ENCODE measurements around the gene TUBA3D.
A peak's percentile ranks its signal among the peaks of the same experiment; 100 is the strongest.
"Not testable (repeated sequence)": the region's sequence is repeated elsewhere in the genome, so short reads cannot be mapped to it uniquely, and the experiment has no call there.

The TUBA3D gene

DNA sequence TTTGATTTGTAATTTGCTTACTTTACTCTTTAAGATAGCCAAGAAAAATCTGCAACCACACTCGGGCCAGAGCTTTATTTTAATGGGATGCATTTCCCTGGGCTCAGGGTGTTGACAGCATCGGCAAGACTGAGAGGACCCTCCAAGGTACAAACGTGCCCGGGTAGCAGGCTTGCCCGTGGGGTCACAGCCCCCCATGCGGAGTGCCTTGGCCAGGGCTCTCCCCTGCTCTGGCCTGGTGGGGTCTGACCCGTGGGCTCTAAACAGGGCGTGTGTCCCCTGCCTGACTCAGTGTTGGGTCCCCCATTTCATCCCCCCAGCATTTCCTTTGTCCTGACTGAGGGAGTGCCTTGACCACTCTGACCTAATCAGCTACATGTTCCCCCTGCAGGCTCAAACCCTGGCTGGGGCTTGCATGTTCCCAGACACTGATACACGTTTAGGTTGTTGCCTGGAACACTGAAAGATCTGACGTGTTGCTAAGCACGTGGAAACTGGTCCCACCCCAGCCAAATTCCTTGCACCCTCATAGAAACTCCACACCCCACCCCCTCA, 9.1 kb downstream of the TUBA3D start:
- not testable (repeated sequence) for DNase-seq

DNA sequence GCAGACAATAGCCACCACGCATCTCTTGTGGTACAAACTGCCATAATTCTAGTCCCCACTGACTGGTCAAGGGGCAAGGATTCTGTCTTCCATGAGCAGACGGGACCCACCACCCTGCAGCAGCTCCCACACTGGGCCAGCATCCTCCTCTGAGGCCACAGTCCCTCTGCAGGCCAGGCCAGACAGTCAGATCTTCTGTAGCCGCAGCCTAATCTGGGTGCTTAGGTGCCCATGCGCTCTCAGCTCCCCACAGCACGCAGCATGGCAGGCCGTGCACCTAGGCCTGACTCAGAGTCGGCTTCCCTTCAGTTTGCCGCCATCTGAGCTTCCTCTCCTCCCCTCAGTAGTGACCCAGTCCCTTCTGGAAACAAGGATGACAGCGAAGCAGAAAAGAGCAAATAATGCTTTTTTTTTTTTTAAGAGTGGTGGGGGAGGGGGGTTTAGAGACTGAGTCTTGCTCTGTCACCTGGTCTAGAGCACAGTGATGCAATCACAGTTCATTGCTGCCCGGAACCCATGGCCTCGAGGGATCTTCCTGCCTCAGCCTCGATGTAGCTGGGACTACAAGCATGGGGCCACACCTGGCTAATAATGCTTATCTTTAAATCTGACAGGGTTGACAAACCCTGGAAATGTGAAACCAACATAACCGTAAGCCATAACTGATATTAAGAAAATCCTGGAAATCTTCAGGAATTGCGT, 10.4 kb downstream of the TUBA3D start:
- not testable (repeated sequence) for DNase-seq

DNA sequence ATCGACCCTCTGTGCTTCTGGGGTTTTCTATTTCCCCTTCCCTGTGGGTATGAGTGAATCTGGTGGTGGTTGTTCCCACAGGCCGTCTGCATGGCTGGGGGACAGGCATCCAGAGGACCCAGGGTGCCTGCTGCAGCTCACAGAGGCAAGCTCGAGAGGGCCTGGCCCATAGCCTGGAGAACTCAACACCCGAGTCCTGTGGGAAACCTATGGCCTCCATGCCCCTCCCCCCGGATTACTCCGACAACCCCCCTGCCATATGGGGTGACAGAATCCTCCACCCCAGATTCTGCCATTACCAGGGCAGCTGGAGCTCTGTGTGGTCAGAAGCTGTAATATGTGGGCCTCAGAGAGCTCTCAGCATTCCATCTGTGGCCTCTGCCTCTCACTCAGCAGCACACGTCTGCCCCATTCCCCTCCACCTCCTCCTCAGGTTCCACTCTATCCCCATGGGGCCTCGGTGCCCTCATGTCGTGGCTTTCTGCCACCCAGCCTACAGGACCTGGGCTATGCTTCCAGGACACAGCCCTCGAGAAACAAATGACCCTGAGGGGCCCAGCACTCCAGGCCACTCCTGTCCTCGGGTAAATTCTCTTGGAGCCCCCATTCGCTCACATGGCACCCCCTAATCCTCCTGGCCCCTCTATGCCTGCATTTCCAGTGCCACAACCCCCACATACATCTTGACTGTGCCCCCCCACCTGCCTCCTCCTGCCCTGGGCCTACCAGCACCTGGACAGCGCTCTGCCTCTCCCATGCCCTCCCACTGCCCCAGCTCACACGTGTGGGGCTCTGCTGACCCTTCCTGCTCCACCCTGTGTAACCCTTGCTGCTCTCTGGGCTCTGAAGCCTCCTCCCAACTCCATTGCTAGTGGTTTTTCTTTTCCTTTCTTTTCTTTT, 12.6 kb downstream of the TUBA3D start:
- DNase-seq = no peak

DNA sequence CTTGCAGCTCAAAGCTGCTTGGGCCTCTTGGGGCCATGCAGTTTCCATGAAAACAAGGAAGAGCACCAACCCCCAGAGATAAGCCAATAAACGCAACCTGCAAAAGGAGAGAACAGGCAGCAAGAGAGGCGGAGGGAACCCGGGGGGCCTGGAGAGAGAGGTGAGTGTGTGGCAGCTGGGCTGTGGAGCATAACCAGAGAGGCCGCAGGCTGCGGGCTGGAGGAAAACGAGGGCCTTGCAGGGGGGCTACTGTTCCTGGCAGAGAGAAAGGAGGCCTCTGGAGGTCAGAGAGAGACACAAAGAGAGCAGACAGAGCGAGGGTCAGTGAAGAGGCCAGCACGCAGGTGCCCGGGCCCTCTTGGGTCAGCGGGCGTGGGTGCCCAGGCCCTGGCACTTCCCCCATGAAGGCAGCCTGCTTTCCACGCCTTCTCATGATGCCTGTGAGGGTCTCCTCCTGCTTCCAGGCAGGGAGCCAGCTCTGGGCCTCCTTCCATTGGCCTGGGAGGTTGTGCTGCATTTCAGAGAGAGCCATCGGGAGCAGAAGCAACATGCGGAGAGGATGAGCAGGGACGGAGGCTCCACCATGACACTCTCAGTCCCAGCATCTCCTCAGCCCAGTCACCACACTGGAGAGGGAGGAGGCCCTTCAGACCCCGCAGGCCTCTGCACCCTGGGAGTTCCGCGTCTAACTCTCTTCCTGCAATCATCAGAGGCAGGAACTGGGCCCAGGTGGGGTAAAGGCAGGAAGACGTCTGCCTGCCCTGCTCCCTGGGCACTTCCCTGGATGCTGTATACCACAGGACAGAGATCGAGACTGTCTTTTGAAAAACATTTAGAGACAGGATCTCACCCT, 14.9 kb downstream of the TUBA3D start:
- DNase-seq = peak; percentile 24

DNA sequence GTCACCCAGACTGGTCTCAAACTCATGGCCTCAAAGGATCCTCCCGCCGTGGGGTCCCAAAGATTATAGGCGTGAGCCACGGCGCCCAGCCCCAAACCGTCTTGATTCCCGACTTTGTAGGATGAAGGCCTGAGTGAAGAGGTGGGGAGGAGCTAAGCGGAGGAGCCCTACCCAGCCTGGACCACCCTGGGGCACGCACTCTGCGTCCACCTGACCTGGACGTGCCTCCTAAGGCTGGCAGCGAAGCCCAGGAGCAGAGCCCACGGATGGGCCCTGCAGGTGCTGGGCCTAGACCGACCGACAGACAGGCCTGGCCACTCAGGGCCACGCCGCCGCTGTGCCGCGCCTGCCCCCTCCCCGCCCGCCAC, 15.5 kb downstream of the TUBA3D start:
- DNase-seq = peak; percentile 19

DNA sequence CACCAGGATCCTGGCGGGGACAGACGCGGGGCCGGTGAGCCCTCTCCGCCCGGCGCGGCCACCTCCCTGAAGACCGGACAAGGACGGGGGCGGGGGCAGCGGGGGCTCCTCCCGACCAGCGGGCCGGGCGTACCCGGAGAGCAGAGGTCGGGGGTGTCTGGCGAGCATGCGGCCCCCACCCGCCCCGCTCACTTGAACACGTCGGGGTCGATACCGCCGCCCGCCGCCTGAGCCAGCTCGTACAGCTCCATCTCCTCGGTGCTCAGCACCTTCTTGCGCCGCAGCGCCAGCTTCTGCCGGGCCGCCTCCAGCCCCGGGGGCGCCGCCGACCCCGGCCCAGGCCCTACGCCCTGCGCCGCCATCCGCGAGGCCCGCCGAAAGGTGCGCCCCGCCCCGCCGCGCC, 16.1 kb downstream of the TUBA3D start, which contains the start of gene MZT2A:
TSS of gene MZT2A (minus strand) at position 383 of the 403 bp plus-strand sequence. CDS start at position 362, 21 bp downstream.
- DNase-seq = not testable (repeated sequence)

DNA sequence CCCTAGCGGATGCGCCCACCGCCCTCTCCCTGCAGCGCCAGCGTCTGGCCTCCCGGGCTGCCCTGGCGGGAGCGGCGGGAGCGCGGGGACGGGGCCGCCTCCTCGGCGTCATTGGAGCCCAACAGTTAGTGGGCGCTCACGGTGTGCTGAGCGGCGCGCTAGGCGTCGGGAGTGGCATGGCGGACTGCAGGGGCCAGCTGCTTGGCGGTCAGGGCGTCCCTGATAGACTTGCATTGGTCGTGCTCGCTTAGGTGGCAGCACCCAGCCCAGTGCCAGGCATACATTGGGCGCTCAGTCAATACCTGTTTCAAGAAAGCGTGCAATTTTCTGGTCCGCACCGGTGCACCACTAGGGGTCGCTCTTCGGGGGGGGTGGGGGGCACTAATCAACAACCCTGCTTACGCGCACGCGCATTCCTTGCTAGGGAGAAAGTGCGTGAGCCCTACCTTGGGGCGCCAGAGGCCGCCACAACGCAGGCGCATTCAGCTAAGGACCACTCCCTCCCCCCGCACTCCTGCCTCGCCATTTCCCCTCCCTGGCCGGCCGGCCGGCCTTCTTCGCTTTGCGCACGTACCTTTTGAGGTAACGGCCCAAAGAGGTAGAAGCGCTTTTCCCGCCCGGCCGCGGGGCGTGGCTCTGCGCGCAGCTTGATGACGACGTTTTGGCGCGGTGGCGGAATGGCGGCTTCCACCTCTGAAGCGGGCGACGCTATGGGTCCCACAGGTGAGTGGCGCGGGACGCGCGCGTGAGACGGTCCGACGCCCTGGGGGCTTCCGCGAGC, 16.7 kb downstream of the TUBA3D start:
- peak; percentile 97 for DNase-seq

DNA sequence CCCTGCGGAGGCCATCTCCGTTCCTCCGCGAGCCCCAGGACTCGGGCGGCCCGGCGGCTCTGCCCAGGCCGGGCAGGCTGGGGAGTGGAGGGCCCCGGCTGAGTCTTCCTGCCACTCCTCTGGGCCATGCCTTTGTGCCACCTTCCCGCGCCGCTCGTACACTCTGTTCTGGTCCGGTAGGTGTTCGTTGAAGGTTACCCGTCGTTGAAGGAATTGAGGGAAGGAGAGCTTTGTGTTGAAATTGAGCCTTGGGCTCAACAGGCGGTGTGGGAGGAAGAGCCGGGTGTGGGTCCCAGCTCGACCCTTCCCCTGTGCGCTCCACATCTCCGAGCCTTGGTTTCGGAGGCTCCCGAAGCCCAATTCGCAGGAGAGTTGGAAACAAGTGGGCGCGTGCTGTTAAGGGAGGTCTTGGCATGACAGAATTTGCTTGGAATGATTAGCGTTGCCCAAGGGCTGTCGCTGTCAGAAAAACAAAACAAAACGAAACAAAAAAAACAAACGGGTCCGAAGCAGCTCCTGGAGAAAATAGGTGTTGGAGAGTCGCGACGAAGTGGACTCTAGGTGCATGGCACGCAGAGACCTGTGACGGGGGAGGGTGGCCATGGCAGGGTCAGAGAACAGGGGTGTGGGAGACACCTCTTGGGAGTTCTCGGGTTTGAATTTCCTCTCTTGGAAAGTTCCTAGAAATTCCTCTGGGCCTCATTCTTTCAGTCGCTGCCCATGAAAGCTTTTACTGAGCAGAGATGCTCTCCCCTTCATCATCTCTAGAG, 17.5 kb downstream of the TUBA3D start:
- DNase-seq = no peak

DNA sequence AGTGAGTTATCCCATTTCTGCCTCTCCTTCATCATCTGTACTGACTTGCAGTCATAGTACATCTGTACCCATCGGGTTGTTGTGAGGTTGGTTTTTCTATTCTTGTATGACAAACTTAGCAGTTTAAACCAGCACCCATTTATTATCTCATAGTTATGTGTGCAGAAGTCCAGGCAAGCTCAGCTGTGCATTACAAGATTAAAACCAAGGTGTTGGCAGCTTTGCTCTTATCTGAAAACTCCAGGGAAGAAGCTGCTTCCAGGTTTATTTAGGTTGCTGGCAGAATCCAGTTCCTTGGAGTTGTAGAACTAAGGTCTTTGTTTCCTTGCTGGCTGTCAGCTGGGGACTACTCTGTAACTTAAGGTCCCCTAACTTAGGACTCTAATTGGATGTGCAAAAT, 19.6 kb downstream of the TUBA3D start:
- peak; percentile 51 for DNase-seq

DNA sequence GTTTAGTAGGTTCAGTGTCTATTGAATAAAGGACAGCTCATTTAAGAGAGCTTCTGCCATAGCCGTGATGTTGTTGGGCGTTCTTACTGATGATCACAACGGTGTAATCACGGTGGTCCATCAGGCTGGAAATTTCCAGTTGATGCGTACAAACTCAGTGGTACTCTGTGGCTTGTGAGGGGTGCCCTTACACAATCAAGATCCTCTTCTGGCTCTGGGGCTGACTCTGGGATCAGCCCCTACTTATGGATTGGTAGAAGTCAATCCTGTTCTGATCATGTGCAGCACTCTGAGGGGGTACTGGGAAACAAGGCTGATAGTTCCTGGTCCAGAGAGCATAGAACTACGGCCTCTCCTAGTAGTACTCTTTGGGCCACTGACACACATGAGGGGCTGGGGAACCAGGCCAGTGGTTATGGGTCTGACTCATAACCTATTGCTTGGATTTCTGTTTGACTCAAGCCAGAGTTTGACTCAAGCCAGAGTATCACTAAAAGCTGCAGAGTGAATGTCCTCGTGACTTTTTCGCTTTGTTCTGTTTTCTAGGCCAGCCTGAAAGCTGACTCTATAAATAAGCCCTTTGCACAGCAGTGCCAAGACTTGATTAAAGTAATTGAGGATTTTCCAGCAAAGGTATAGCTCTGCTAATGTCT, 22.5 kb downstream of the TUBA3D start:
- not testable (repeated sequence) for DNase-seq

DNA sequence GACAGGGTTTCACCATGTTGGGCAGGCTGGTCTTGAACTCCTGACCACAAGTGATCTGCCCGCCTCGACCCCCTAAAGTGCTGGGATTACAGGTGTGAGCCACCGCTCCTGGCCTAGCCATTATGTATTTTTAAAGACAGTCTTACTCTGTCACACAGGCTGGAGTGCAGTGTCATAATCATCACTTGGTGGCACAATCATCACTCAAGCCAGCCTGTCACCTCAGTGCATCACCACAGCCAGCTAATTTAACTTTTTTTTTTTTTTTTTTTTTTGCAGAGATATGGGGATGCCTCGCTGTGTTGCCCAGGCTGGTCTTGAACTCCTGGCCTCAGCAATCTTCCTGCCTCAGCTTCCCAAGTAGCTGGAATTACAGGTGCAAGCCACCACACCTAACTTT, 27.7 kb downstream of the TUBA3D start:
- DNase-seq = not testable (repeated sequence)

DNA sequence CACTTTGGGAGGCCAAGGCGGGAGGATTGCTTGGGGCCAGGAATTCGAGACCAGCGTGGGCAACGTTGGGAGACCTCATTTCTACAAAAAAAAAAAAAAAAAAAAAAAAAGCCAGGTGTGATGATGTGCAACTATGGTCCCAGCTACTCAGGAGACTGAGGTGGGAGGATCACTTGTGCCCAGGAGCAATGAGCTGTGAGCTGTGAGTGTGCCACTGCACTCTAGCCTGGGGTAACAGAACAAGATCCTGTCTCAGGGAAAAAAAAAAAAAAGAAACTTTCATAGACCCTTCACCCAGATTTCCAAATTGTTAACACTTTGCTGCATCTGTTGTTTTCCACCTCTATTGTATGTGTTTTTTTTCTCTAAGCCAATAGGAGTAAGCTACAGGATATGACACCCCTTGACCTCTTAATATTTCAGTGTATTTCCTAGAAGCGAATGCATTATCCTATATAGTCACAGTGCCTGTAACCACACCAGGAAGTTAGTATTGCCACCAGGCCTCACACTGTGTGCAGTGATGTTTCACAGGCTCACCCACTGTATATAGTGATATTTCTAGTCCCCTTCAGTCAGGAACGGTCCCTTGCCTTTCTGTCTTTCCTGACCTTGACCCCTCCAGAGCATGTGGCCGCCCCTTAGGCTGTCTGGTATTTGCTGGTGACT, 28.3 kb downstream of the TUBA3D start:
- DNase-seq = not testable (repeated sequence)

DNA sequence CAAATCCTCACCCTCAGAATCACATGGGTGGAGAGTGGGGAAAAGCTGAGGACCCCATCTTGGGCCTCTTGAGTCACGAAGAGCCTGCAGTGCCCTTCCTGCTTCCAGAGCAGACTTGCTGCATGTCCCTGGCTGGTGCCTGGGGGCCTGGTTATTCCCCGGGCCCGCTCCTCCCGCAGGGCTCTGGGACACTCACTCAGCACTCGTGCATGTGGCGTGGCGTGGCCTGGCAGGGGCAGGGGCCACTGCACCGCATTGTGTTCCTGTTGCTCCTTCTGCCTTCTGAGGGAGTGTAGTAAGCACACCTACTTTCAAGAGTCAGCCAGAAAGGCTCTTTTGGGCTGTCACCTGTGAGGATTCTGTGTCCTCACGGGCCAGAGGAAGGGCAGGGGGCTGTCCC, 33.7 kb downstream of the TUBA3D start:
- no peak for DNase-seq

DNA sequence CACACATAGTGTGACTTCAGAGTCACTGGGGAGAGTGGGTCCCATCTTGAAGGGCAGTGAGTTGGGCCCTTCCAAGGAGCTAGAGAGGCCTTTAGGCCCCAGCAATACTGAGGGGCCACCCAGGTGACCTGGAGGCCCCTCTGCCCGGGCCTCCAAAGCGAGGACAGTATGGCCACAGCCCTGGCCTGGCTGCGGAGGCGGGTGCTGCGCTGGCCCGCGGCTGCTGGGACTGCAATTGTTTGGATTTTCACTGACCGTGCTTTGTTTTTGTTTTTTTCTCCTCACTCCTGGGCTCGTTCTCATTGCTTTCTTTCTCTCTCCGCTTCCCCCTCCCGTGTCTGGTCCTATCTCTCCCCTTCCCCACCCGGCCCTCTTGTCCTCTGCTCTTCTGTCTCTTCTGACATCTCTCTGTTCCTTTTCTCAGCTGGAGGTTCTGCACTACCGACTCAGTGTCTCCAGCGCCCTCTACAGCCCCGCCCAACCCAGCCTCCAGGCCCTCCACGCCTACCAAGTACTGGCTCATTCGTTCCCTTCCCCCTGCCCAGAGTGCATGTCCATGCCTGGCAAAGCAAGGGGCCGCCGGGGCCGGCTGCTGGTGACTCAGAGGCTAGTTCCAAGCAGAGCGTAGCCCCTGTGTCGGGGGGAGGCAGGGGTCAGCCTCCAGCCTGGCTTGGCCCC, 35.5 kb downstream of the TUBA3D start:
- not testable (repeated sequence) for DNase-seq

DNA sequence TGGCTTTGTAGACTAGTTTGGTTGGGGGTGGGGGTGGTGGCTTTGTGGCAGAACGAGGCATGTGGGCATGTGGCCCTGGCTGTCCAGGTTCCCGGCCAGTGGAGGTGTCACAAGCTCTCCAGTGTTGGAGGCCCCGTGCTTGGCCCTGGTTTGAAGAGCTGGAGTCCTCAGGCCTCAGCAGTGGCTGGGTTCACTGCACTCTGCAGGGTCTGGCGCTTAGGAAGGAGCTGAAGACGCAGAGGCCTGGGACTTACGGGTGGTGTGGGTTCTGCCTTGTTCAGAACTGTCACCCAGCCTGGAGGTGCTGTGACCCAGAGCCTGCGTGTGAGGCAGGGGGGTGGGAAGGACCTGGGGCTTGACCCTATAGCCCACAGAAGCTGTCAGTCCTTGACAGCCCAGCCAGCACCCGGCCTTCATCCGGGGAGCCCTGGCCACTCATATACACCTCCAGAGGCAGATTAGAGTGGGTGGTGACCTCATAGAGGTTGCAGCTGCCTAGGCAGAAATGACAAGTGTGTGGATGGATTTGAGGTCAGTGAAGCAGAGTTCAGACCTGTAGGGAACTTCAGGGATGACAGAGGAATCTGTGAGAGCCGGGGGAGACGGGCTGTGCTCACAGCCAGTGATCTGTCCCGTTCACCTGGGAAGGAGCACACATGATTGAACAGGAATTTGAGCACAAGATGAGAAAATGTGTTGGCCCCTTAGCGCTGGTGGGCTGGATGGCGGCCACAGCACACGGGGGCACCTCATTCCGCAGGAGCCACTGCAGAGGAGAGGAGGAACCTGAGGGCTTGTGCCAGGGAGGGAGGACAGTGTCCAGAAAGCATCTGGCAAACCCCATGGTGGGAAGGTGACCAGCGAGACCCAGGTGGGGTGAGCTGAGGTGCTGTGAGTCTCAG, 36.3 kb downstream of the TUBA3D start:
- not testable (repeated sequence) for DNase-seq

DNA sequence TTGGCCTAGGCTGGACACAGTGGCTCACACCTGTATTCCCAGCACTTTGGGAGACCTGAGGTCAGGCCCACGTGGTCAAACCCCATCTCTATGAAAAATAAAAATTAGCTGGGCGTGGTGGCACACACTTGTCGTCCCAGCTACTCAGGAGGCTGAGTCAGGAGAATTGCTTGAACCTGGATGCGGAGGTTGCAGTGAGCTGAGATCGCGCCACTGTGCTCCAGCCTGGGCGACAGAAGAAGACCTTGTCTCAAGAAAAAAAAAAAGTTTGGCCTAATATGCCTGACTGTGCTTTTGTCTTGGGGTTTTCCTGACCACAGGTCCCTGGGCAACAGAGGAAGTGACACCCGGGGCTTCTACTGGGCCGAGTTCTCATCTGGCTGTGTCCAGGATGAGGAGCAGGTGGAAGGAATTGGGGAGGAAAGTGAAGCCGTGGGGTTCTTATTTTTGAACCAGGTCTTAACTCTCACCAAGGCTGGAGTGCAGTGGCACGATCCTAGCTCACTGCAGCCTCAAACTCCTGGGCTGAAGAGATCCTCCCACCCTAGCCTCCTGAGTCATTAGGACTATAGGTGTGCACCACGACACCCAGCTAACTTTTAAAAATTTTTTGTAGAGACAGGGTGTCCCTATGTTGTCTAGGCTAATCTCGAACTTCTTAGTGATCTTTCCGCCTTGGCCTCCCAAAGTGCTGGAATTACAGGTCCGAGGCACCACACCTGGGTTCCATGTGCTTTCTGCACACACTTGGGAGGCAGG, 38.7 kb downstream of the TUBA3D start:
- DNase-seq = not testable (repeated sequence)

DNA sequence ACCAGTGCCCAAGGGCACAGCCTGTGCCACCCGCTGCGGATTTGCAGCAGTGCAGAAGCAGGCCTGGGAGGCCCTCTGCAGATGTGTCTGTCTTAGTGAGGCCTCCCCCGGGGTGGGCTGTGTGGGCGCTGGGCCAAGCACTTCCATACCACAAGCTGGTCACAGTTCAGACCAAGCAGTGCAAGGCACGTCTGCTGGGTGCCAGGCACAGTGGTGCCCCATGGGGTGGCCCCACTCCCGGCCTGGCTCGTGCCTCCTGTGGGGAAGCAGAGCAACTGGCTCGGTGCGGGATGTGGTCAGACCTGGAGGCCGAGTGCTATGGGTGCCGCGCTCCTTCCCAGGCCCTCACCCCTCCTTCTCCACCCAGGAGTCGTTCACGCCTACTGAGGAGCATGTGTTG, 39.3 kb downstream of the TUBA3D start:
- not testable (repeated sequence) for DNase-seq

Measured in hematopoietic multipotent progenitor cell treated with erythropoietin and hydrocortisone succinate and interleukin-3 and kit ligand, for 8 days (in vitro differentiated cells).